H9 (cell line): Measurements from ENCODE around the gene CEBPE. TPM values are rescaled to one million over a fixed set of nuclear protein-coding genes. Genes with fewer than 3 reads are reported as not detected.

Source experiments
- DNase-seq: peaks from one replicate; pipeline ENCODE4 v3.0.0-alpha.2; 2017
- H2AFZ ChIP-seq: one replicate; pipeline ENCODE4 v1.6.1; 2013; ENCODE audit warnings: mild to moderate bottlenecking, low read length, control low read depth, moderate library complexity
- H2AK5ac ChIP-seq: 2 replicates; pipeline ENCODE4 v1.6.1; 2013; ENCODE audit warnings: low read length, control low read depth, mixed read lengths; ENCODE audit not compliant: insufficient read length
- H2BK120ac ChIP-seq: one replicate; pipeline ENCODE4 v1.6.1; 2013; ENCODE audit warnings: low read depth, mild to moderate bottlenecking, low read length, control low read depth, inconsistent platforms; ENCODE audit not compliant: poor library complexity, severe bottlenecking
- H2BK12ac ChIP-seq: 2 replicates; pipeline ENCODE4 v1.6.1; 2013; ENCODE audit warnings: low read length, control low read depth, mixed read lengths, low read depth; ENCODE audit not compliant: insufficient read length
- H2BK15ac ChIP-seq: 2 replicates; pipeline ENCODE4 v1.6.1; 2013; ENCODE audit warnings: low read depth, low read length, control low read depth
- H2BK20ac ChIP-seq: one replicate; pipeline ENCODE4 v1.6.1; 2013; ENCODE audit warnings: low read depth, mild to moderate bottlenecking, low read length, control low read depth, inconsistent platforms; ENCODE audit not compliant: poor library complexity, severe bottlenecking
- H2BK5ac ChIP-seq: 2 replicates; pipeline ENCODE4 v1.6.1; 2013; ENCODE audit warnings: low read length, control low read depth, mixed read lengths; ENCODE audit not compliant: insufficient read length
- H3K14ac ChIP-seq: 2 replicates; pipeline ENCODE4 v1.6.1; 2013; ENCODE audit warnings: low read length, control low read depth; ENCODE audit not compliant: insufficient read depth
- H3K18ac ChIP-seq: 2 replicates; pipeline ENCODE4 v1.6.1; 2013; ENCODE audit warnings: low read depth, mild to moderate bottlenecking, mixed read lengths, low read length, control low read depth; ENCODE audit not compliant: insufficient read length
- H3K23ac ChIP-seq: 2 replicates; pipeline ENCODE4 v1.6.1; 2013; ENCODE audit warnings: low read length, control low read depth, mixed read lengths, low read depth; ENCODE audit not compliant: insufficient read length
- H3K23me2 ChIP-seq: 2 replicates; pipeline ENCODE4 v1.6.1; 2013; ENCODE audit warnings: low read depth, mild to moderate bottlenecking, mixed read lengths, low read length, control low read depth; ENCODE audit not compliant: insufficient read length, poor library complexity, severe bottlenecking
- H3K27ac ChIP-seq: 2 replicates; pipeline ENCODE4 v1.5.1; 2013; ENCODE audit warnings: low read length, control low read depth, mixed read lengths, low read depth; ENCODE audit not compliant: insufficient read length
- H3K27me3 ChIP-seq: 2 replicates; pipeline ENCODE4 v1.6.1; 2013; ENCODE audit warnings: low read length, control low read depth, inconsistent platforms; ENCODE audit not compliant: insufficient read depth
- H3K4ac ChIP-seq: 2 replicates; pipeline ENCODE4 v1.6.1; 2013; ENCODE audit warnings: low read depth, mild to moderate bottlenecking, control low read depth, inconsistent platforms, low read length, moderate library complexity
- H3K4me1 ChIP-seq: 2 replicates; pipeline ENCODE4 v1.6.1; 2013; ENCODE audit warnings: low read length, control low read depth, inconsistent platforms; ENCODE audit not compliant: insufficient read depth
- H3K4me2 ChIP-seq: 2 replicates; pipeline ENCODE4 v1.6.1; 2013; ENCODE audit warnings: low read length, control low read depth, mixed read lengths; ENCODE audit not compliant: insufficient read length, insufficient read depth
- H3K56ac ChIP-seq: 2 replicates; pipeline ENCODE4 v1.6.1; 2013; ENCODE audit warnings: low read depth, mild to moderate bottlenecking, mixed read lengths, low read length, control low read depth; ENCODE audit not compliant: insufficient read length
- H3K79me1 ChIP-seq: 2 replicates; pipeline ENCODE4 v1.6.1; 2013; ENCODE audit warnings: low read depth, mild to moderate bottlenecking, moderate library complexity, low read length, control low read depth, inconsistent platforms; ENCODE audit not compliant: insufficient read depth, poor library complexity, severe bottlenecking
- H3K79me2 ChIP-seq: 2 replicates; pipeline ENCODE4 v1.6.1; 2013; ENCODE audit warnings: low read length, control low read depth, inconsistent platforms; ENCODE audit not compliant: insufficient read depth
- H3K9ac ChIP-seq: 2 replicates; pipeline ENCODE4 v1.6.1; 2013; ENCODE audit warnings: low read length, control low read depth, mixed read lengths; ENCODE audit not compliant: insufficient read length; ENCODE audit errors: extremely low read depth
- H3K9me3 ChIP-seq: one replicate; pipeline ENCODE4 v1.6.1; 2013; ENCODE audit warnings: low read depth, low read length, inconsistent platforms; ENCODE audit not compliant: control insufficient read depth
- H3T11ph ChIP-seq: one replicate; pipeline ENCODE4 v1.6.1; 2013; ENCODE audit warnings: mild to moderate bottlenecking, low read length, control low read depth, inconsistent platforms
- H4K20me1 ChIP-seq: one replicate; pipeline ENCODE4 v1.6.1; 2013; ENCODE audit not compliant: control insufficient read depth, insufficient read length, insufficient read depth
- H4K5ac ChIP-seq: 2 replicates; pipeline ENCODE4 v1.6.1; 2013; ENCODE audit warnings: low read depth, mild to moderate bottlenecking, mixed read lengths, low read length, control low read depth; ENCODE audit not compliant: insufficient read length
- H4K8ac ChIP-seq: replicated peaks from 2 replicates; pipeline ENCODE4 v1.6.1; 2013; ENCODE audit warnings: low read length, control low read depth, mixed read lengths, low read depth; ENCODE audit not compliant: insufficient read length
- H4K91ac ChIP-seq: 2 replicates; pipeline ENCODE4 v1.6.1; 2013; ENCODE audit warnings: low read depth, mild to moderate bottlenecking, moderate library complexity, mixed read lengths, low read length, control low read depth; ENCODE audit not compliant: insufficient read length
- H3K27ac Mint-ChIP-seq, 3 experiments: 2 replicates in 2 of 3; 3 replicates in 1 of 3; pipeline ENCODE4 v1.8.0; 2020 to 2021; ENCODE audit warnings: mixed read lengths in 3 of 3, mild to moderate bottlenecking in 1 of 3, moderate library complexity in 1 of 3
- H3K27me3 Mint-ChIP-seq: 2 replicates; pipeline ENCODE4 v1.8.0; 2021; ENCODE audit warnings: low read depth, mild to moderate bottlenecking, moderate library complexity, mixed read lengths
- H3K36me3 Mint-ChIP-seq, 3 experiments: 2 replicates in 2 of 3; 3 replicates in 1 of 3; pipeline ENCODE4 v1.8.0; 2020 to 2021; ENCODE audit warnings: low read depth in 3 of 3, mixed read lengths in 3 of 3; ENCODE audit not compliant: insufficient read depth in 1 of 3
- H3K4me1 Mint-ChIP-seq, 2 experiments: 2 replicates each; pipeline ENCODE4 v1.8.0; 2020; ENCODE audit warnings: mixed read lengths in 2 of 2
- H3K4me3 Mint-ChIP-seq, 2 experiments: 2 replicates in 1 of 2; 3 replicates in 1 of 2; pipeline ENCODE4 v1.8.0; 2020 to 2021; ENCODE audit warnings: mild to moderate bottlenecking in 2 of 2, mixed read lengths in 2 of 2, moderate library complexity in 1 of 2
- H3K9me3 Mint-ChIP-seq, 2 experiments: 2 replicates in 1 of 2; 3 replicates in 1 of 2; pipeline ENCODE4 v1.8.0; 2020; ENCODE audit warnings: mild to moderate bottlenecking in 2 of 2, mixed read lengths in 2 of 2, moderate library complexity in 1 of 2
- CTCF ChIP-seq: fragments of 200-600 bp; sonication (generic); conservative IDR thresholded peaks from 3 replicates; pipeline ENCODE4 v1.8.0; 2021; ENCODE audit warnings: antibody characterized with exemption, mild to moderate bottlenecking
- WGBS: extraction: QIAGEN DNeasy Blood & Tissue Kit; methylation state at CpG from one replicate; pipeline ENCODE4 v1.1.7; 2013; ENCODE audit warnings: missing lambda C conversion rate, low lambda C conversion rate, mixed read lengths; ENCODE audit not compliant: insufficient read length; ENCODE audit errors: extremely low coverage; 5-methylcytosine and 5-hydroxymethylcytosine counted together
- total RNA-seq: library from RNA; stranded (reverse); gene quantifications from 2 replicates; pipeline ENCODE4 v1.2.1, GENCODE V29; 2021

Gene CEBPE
- total RNA-seq, 1 experiment from 2014 or later, result not detected

- Histone ChIP-seq H3K9me3 (no peaks in the 10 kb centered on the region), H3K27me3 (no peaks in the 10 kb centered on the region), H2BK12ac (no peak overlapping the region), H3K4me1 (peaks cover 2% of the 10 kb centered on the region; the same call in 1 of the 2 replicates), H3K18ac (no peak overlapping the region), H2BK15ac (no peak overlapping the region), H3K79me1 (peaks cover 3% of the 10 kb centered on the region), H3K79me2 (peaks cover 16% of the 10 kb centered on the region), H3K14ac (no peak overlapping the region), H2AK5ac (no peak overlapping the region), H3K4me2 (no peak overlapping the region), H4K8ac (no peak overlapping the region), H3K27ac (no peak overlapping the region), H2AFZ (no peak overlapping the region), H3K23ac (no peak overlapping the region), H4K5ac (no peak overlapping the region), H3K23me2 (peaks cover 6% of the 10 kb centered on the region), H4K91ac (no peak overlapping the region), H3K4ac (no peak overlapping the region), H2BK120ac (no peak overlapping the region), H4K20me1 (no peaks in the 10 kb centered on the region), H2BK20ac (no peak overlapping the region), H3T11ph (no peak overlapping the region), H3K56ac (no peak overlapping the region), H2BK5ac (no peak overlapping the region), H3K9ac (no peak overlapping the region)
- peaks cover 42 to 75% (median 73%) of the 10 kb centered on the region in 3 experiments; a peak in 6 of 7 replicates for H3K36me3 Mint-ChIP-seq
- TF ChIP-seq CTCF, result no peak
- H3K9me3 Mint-ChIP-seq, result no peaks in the 10 kb centered on the region
- peaks cover 6 to 7% of the 10 kb centered on the region in 2 experiments; a peak in 1 of 4 replicates for H3K4me1 Mint-ChIP-seq
- DNase-seq, result no peak
- no peak overlapping the region for H3K4me3 Mint-ChIP-seq
- no peak overlapping the region for H3K27ac Mint-ChIP-seq
- no peaks in the 10 kb centered on the region for H3K27me3 Mint-ChIP-seq
- WGBS, result no CpG with 5 or more reads among the region's 4 CpGs
These were observed 28.8 kb downstream of the CEBPE start for GRCh38 chr14:23090254-23090636.
